Fibroblast of lung (primary cell): ENCODE data around the gene PSMA5. TPM values are rescaled to one million over a fixed set of nuclear protein-coding genes. Genes with fewer than 3 reads are reported as not detected.

Experiments used
- DNase-seq, 2 donors: peaks; one replicate each; pipeline versions ENCODE4 v3.0.0 to v3.0.0-alpha.2; 2010; ENCODE audit warnings: low read depth in 2 of 2
- H2AFZ ChIP-seq: 2 replicates; pipeline ENCODE4 v1.5.1; 2012; ENCODE audit warnings: low read length, control low read depth, inconsistent platforms
- H3K27ac ChIP-seq: 2 replicates; pipeline ENCODE4 v1.5.1; 2011; ENCODE audit warnings: low read length, control low read depth; ENCODE audit not compliant: insufficient read depth
- H3K27me3 ChIP-seq: 2 replicates; pipeline ENCODE4 v1.5.1; 2011; ENCODE audit warnings: mild to moderate bottlenecking, low read length; ENCODE audit not compliant: control insufficient read depth, insufficient read depth
- H3K36me3 ChIP-seq: 2 replicates; pipeline ENCODE4 v1.5.1; 2011; ENCODE audit warnings: low read length; ENCODE audit not compliant: control insufficient read depth, insufficient read depth
- H3K4me1 ChIP-seq: 2 replicates; pipeline ENCODE4 v1.5.1; 2011; ENCODE audit warnings: low read length; ENCODE audit not compliant: control insufficient read depth, insufficient read depth; ENCODE audit errors: extremely low read depth
- H3K4me2 ChIP-seq: 2 replicates; pipeline ENCODE4 v1.5.1; 2011; ENCODE audit warnings: low read length, control low read depth; ENCODE audit not compliant: insufficient read depth; ENCODE audit errors: extremely low read depth
- H3K4me3 ChIP-seq, 4 experiments: fragments of 200-600 bp in 1 of 4; sonication (generic) in 1 of 4; replicated peaks in 1 of 4; 2 replicates each; pipeline ENCODE4 v1.5.1; 2011 to 2016; ENCODE audit warnings: low read length in 4 of 4, low read depth in 3 of 4, mild to moderate bottlenecking in 3 of 4, control low read depth in 2 of 4, inconsistent platforms in 1 of 4, mixed read lengths in 1 of 4; ENCODE audit not compliant: insufficient read depth in 1 of 4; ENCODE audit errors: control extremely low read depth in 1 of 4
- H3K79me2 ChIP-seq: 2 replicates; pipeline ENCODE4 v1.5.1; 2012; ENCODE audit warnings: mild to moderate bottlenecking, low read length, inconsistent platforms; ENCODE audit not compliant: control insufficient read depth, insufficient read depth
- H3K9ac ChIP-seq: 2 replicates; pipeline ENCODE4 v1.5.1; 2011; ENCODE audit warnings: mild to moderate bottlenecking, low read length, control low read depth; ENCODE audit not compliant: insufficient read depth
- H3K9me3 ChIP-seq: 2 replicates; pipeline ENCODE4 v1.5.1; 2012; ENCODE audit warnings: low read depth, low read length; ENCODE audit not compliant: control insufficient read depth, insufficient read depth
- H4K20me1 ChIP-seq: 2 replicates; pipeline ENCODE4 v1.5.1; 2011; ENCODE audit warnings: low read length; ENCODE audit not compliant: control insufficient read depth, insufficient read depth; ENCODE audit errors: extremely low read depth
- EZH2 ChIP-seq: IDR thresholded peaks from 2 replicates; pipeline ENCODE4 v1.5.1; 2012; ENCODE audit warnings: low read length, control low read depth, mild to moderate bottlenecking; ENCODE audit errors: missing control alignments
- polyA plus RNA-seq, 2 donors: library from polyadenylated mRNA; depleted of rRNA in 1 of 2; stranded (reverse) in 1 of 2; unstranded in 1 of 2; fragments of >200 nt; gene quantifications; 2 replicates each; pipeline ENCODE4 v1.2.1, GENCODE V29; 2011 to 2012; ENCODE audit warnings: missing spikeins in 1 of 2
- total RNA-seq: library from RNA; depleted of rRNA; stranded (reverse); fragments of >200 nt; gene quantifications from 2 replicates; pipeline ENCODE4 v1.2.1, GENCODE V29; 2014
- TF ChIP-seq, protein P1 (sequence below), 2 donors: IDR thresholded peaks in 1 of 2; conservative IDR thresholded peaks in 1 of 2; 1 replicate in 1 of 2; 2 replicates in 1 of 2; pipeline ENCODE4 v1.5.1; 2011 to 2012; ENCODE audit warnings: low read length in 2 of 2, control low read depth in 1 of 2, inconsistent platforms in 1 of 2, low read depth in 1 of 2, mild to moderate bottlenecking in 1 of 2

Gene PSMA5
- total and polyA plus RNA-seq, 2 donors (not counting 1 experiment from before 2014, with no cell fraction given): 41.0 to 145 TPM

DNA sequence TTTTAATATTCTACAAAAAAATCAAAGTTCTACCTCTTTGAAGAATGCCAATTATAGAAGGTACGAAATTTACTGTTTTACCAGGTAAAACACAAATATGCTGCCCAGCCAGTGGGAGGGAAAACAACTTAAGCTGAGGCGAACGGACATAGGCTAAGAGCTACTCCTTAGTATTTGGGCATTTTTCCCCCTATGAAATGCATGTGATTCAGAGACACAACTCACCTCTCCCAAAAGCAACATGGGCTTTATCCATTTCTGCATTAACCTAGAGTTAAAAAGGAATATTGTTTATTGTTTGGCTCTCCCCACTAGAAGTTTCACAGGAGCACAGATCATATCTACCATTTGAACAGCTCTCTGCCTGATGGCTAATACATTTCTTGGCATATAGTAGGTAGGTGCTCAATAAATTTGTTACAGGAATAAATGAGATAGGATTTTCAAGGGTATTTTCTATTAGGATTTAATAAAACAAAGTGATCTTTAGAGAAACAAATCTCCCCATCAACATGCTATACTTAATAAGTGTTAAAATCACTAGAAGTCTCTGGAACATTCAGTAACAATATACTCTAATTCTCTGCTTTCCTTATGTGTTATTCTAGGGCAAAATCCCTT, 26.1 kb downstream of the PSMA5 start:
- Histone ChIP-seq H3K4me1 (peaks cover 3% of the 10 kb centered on the region), H3K79me2 (peaks cover 2% of the 10 kb centered on the region), H4K20me1 (no peaks in the 10 kb centered on the region), H3K27me3 (no peaks in the 10 kb centered on the region), H3K9ac (no peak overlapping the region), H3K4me3 (no peak overlapping the region), H2AFZ (no peak overlapping the region), H3K27ac (no peak overlapping the region), H3K9me3 (no peaks in the 10 kb centered on the region), H3K4me2 (no peak overlapping the region), H3K36me3 (no peaks in the 10 kb centered on the region)
- DNase-seq: no peak
- TF ChIP-seq, protein P1, sequence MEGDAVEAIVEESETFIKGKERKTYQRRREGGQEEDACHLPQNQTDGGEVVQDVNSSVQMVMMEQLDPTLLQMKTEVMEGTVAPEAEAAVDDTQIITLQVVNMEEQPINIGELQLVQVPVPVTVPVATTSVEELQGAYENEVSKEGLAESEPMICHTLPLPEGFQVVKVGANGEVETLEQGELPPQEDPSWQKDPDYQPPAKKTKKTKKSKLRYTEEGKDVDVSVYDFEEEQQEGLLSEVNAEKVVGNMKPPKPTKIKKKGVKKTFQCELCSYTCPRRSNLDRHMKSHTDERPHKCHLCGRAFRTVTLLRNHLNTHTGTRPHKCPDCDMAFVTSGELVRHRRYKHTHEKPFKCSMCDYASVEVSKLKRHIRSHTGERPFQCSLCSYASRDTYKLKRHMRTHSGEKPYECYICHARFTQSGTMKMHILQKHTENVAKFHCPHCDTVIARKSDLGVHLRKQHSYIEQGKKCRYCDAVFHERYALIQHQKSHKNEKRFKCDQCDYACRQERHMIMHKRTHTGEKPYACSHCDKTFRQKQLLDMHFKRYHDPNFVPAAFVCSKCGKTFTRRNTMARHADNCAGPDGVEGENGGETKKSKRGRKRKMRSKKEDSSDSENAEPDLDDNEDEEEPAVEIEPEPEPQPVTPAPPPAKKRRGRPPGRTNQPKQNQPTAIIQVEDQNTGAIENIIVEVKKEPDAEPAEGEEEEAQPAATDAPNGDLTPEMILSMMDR (conservative IDR thresholded peaks at IDR 0.05 in 1 of 2, IDR thresholded peaks at IDR 0.05 in 1 of 2; ENCODE audit: low read depth in 1 of 2, low read length in 2 of 2): no peak
- TF ChIP-seq EZH2: no peak

DNA sequence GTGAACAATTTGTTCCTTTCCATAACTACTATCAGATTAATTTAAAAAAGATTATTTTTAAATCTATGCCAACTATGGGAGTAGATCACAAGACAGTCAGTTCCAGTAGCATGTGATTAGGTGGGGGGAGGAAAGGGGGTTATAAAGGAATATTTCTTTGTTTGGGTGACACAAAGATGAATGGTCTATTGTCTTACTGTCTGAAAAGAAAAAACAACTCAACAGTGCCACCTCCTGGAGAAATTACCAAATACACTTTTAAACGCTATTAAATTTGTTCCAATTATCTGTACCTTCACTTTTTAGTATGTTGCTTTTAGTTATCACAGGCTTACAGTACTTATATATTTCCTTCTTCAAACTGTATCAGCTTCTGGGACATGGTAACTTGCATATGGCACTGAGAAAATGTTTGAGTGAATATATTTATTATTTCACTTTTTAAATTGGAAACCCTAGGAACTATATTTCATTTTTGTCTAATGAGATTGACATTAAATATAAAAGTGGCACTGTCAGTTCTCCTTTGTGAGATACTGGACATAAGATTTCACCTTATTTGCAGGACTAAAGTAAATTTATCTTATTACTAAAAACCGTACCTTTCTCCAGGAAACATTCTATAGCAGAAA, 26.8 kb downstream of the PSMA5 start:
- H3K79me2 ChIP-seq: peaks cover 2% of the 10 kb centered on the region
- H3K4me2 ChIP-seq: no peak overlapping the region
- no peak for TF ChIP-seq EZH2
- TF ChIP-seq, protein P1 (conservative IDR thresholded peaks at IDR 0.05 in 1 of 2, IDR thresholded peaks at IDR 0.05 in 1 of 2; ENCODE audit: low read depth in 1 of 2, low read length in 2 of 2): peak; percentile 15 to 40
- H3K27ac ChIP-seq: no peak overlapping the region
- DNase-seq: peak; percentile 50 to 73
- no peak overlapping the region for H2AFZ ChIP-seq
- no peaks in the 10 kb centered on the region for H3K36me3 ChIP-seq
- no peaks in the 10 kb centered on the region for H3K27me3 ChIP-seq
- no peaks in the 10 kb centered on the region for H3K9me3 ChIP-seq
- no peaks in the 10 kb centered on the region for H4K20me1 ChIP-seq
- peaks cover 3% of the 10 kb centered on the region for H3K4me1 ChIP-seq
- no peak overlapping the region for H3K9ac ChIP-seq
- H3K4me3 ChIP-seq: no peak overlapping the region

DNA sequence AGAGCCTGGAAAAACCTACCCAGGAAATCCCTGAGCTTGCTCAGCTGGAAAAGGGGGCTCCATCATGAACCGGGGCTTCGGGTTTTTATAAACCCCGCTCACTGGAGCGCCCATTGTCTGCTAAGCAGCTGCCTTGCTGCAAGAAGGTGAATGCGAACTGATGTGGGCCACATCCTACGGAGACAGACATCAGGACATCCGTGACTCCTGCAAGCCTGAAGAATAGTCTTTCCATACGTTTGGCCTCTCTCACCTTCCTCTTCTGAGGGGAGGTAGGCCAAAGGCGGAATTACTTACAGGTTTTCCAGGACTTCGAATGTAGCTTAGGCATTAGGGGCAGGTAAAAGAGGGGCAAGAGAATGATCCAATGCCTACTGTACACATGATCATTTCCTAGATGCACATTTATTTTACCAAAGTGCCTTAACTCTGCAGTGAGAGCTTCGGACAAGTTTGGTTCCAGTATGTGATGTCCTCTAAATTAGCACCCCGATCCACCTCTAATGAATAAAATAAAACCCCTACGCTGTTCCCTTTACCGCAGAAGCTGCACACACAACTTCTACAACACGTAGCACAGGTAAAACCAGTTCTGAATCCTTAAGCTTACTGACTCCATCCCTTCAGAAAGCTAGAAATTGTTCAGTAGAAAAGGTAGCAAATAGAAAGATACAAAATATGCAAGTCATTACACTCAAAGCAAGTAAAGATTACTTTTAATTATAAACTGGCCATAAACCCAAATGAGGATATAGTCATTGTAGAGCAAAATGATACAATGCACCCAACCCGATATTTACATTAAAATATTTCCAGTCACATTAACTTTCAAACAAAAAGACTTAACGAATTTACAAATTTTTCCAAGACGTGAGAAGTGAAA, 27.7 kb downstream of the PSMA5 start:
- H2AFZ ChIP-seq: peak overlapping the region; percentile 37
- TF ChIP-seq, protein P1 (conservative IDR thresholded peaks at IDR 0.05 in 1 of 2, IDR thresholded peaks at IDR 0.05 in 1 of 2; ENCODE audit: low read depth in 1 of 2, low read length in 2 of 2): no peak
- TF ChIP-seq EZH2: no peak
- no peaks in the 10 kb centered on the region for H3K27me3 ChIP-seq
- no peaks in the 10 kb centered on the region for H4K20me1 ChIP-seq
- H3K36me3 ChIP-seq: no peaks in the 10 kb centered on the region
- peaks cover 2% of the 10 kb centered on the region for H3K79me2 ChIP-seq
- no peak overlapping the region for H3K27ac ChIP-seq
- no peak for DNase-seq
- no peaks in the 10 kb centered on the region for H3K9me3 ChIP-seq
- peak overlapping the region; percentile 45 for H3K9ac ChIP-seq
- peak overlapping the region; percentile 74 for H3K4me2 ChIP-seq
- peaks cover 6% of the 10 kb centered on the region for H3K4me1 ChIP-seq
- peak overlapping the region; percentile 55 to 67 (median 61) for H3K4me3 ChIP-seq
